Measurements from ENCODE around the gene MOB1A. TPM values are rescaled to one million over a fixed set of nuclear protein-coding genes. Genes with fewer than 3 reads are reported as not detected.

Gene MOB1A
- polyA plus RNA-seq, 1 donor (not counting 4 experiments of a cell fraction or from before 2014, with no cell fraction given): 92.4 TPM

DNA sequence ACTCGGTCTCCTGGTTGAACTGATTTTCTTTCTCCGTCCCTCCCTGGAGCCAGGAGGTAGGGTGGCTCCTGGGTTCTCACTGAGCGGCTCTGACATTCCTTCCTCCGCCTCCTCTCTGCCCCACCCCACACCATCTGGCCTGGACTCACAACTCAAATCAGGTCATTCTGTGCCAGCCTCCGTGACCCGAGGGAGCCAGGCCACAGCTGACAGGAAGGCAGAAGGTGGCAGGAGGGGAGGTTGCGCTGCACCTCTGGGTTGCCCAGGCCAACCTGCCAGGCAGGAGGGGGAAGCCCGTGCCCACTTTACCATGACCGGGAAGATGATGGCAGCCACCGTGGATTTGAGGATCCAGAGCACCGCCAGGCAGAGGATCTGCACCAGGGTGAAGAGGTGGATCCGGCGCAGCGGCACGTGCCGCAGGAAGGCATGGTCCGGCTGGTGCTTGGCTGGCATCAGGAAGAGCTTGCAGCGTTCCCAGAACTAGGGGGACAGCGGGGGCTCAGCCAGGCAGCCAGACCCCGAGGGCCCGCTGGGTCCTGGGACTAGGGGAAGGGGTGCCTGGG, 48.1 kb upstream of the MOB1A start:
- no peak for DNase-seq (ENCODE audit: low read depth, low spot score)
- Histone ChIP-seq H3K9ac (ENCODE audit: control insufficient read depth, extremely low read depth, insufficient read depth, low read length) (no peak overlapping the region), H3K4me3 (ENCODE audit: control insufficient read depth in 2 of 3, extremely low read depth in 1 of 3, insufficient read depth in 2 of 3, low read depth in 1 of 3, low read length in 3 of 3) (peak overlapping the region in 1 of 3 experiments; percentile 4), H3K36me3 (ENCODE audit: control insufficient read depth in 2 of 2, extremely low read depth in 1 of 2, insufficient read depth in 2 of 2, low read length in 2 of 2) (no peaks in the 10 kb centered on the region), H3K9me3 (ENCODE audit: control insufficient read depth, low read depth, low read length) (no peaks in the 10 kb centered on the region), H2AFZ (ENCODE audit: control insufficient read depth, low read length) (peak overlapping the region; percentile 76), H3K4me2 (ENCODE audit: control insufficient read depth, extremely low read depth, insufficient read depth, low read depth, low read length) (peak overlapping the region; percentile 44), H3K4me1 (ENCODE audit: control insufficient read depth, extremely low read depth, insufficient read depth, low read length) (peaks cover 18% of the 10 kb centered on the region), H3K79me2 (ENCODE audit: control insufficient read depth, insufficient read depth, low read length) (no peaks in the 10 kb centered on the region), H3K27ac (ENCODE audit: control insufficient read depth, insufficient read depth, low read length) (no peak overlapping the region), H3K27me3 (ENCODE audit: control insufficient read depth, extremely low read depth, insufficient read depth, low read length) (peaks cover 7% of the 10 kb centered on the region), H3K9me1 (ENCODE audit: control insufficient read depth, extremely low read depth, insufficient read depth, low read length) (no peaks in the 10 kb centered on the region), H4K20me1 (ENCODE audit: control insufficient read depth, extremely low read depth, insufficient read depth, low read length) (peaks cover 3% of the 10 kb centered on the region)
- FAIRE-seq: no peak
- dilution Hi-C loops (cut with MboI; ENCODE audit: extremely low pct_ligation_motif_present, low sequenced_read_pairs): no loop called here
- TF ChIP-seq, protein P1, sequence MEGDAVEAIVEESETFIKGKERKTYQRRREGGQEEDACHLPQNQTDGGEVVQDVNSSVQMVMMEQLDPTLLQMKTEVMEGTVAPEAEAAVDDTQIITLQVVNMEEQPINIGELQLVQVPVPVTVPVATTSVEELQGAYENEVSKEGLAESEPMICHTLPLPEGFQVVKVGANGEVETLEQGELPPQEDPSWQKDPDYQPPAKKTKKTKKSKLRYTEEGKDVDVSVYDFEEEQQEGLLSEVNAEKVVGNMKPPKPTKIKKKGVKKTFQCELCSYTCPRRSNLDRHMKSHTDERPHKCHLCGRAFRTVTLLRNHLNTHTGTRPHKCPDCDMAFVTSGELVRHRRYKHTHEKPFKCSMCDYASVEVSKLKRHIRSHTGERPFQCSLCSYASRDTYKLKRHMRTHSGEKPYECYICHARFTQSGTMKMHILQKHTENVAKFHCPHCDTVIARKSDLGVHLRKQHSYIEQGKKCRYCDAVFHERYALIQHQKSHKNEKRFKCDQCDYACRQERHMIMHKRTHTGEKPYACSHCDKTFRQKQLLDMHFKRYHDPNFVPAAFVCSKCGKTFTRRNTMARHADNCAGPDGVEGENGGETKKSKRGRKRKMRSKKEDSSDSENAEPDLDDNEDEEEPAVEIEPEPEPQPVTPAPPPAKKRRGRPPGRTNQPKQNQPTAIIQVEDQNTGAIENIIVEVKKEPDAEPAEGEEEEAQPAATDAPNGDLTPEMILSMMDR (optimal IDR thresholded peaks at IDR 0.05 in 1 of 3, IDR thresholded peaks at IDR 0.05 in 1 of 3, conservative IDR thresholded peaks at IDR 0.05 in 1 of 3; ENCODE audit: extremely low read depth in 1 of 3, insufficient read depth in 2 of 3, low read length in 3 of 3): no peak
- no peak for TF ChIP-seq EZH2 (IDR thresholded peaks at IDR 0.05; ENCODE audit: low read length)

DNA sequence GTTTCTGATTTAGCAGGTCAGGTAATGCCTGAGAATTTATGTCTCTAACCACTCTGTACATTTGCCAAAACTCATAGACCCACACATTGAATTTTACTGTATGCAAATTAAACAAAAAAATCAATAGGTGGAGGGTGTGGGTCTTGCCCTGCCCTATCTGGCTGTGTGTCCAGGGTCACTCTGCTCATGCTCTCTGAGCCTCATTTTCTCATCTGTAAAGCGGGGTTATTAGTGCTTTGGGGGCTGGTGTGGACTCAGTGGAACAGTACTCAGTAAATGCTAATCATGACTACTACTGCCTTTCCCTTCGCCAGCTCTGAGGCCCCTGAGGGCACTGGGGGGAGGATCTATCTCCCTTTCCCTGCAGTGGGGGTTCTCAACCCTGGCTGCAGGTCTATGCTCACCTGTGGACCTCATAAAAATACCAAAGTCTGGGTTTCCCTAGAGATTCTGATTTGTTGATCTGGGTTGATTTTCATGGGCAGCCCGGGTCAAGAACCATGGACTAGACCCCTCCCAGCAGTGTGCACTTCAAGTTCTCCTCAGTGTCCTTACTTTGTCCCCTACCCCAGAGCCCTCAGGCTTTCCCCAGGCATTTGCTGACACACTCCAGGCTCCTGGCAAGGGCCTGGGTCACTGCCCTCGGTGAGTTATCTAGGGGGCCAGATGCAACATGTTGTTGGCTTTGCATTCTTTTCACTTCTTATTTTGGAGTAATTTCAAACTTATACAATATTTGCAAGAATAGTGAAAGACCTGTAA, 47.2 kb upstream of the MOB1A start:
- no peaks in the 10 kb centered on the region for H3K9me1 ChIP-seq (ENCODE audit: control insufficient read depth, extremely low read depth, insufficient read depth, low read length)
- dilution Hi-C loops (cut with MboI; ENCODE audit: extremely low pct_ligation_motif_present, low sequenced_read_pairs): no loop called here
- H3K4me3 ChIP-seq (ENCODE audit: control insufficient read depth in 2 of 3, extremely low read depth in 1 of 3, insufficient read depth in 2 of 3, low read depth in 1 of 3, low read length in 3 of 3): no peak overlapping the region
- H4K20me1 ChIP-seq (ENCODE audit: control insufficient read depth, extremely low read depth, insufficient read depth, low read length): peaks cover 3% of the 10 kb centered on the region
- no peak overlapping the region for H3K9ac ChIP-seq (ENCODE audit: control insufficient read depth, extremely low read depth, insufficient read depth, low read length)
- H3K36me3 ChIP-seq (ENCODE audit: control insufficient read depth in 2 of 2, extremely low read depth in 1 of 2, insufficient read depth in 2 of 2, low read length in 2 of 2): peaks cover 0 to 4% of the 10 kb centered on the region in 2 experiments
- no peak for DNase-seq (ENCODE audit: low read depth, low spot score)
- FAIRE-seq: no peak
- no peaks in the 10 kb centered on the region for H3K9me3 ChIP-seq (ENCODE audit: control insufficient read depth, low read depth, low read length)
- no peaks in the 10 kb centered on the region for H3K79me2 ChIP-seq (ENCODE audit: control insufficient read depth, insufficient read depth, low read length)
- peak overlapping the region; percentile 44 for H3K4me2 ChIP-seq (ENCODE audit: control insufficient read depth, extremely low read depth, insufficient read depth, low read depth, low read length)
- H2AFZ ChIP-seq (ENCODE audit: control insufficient read depth, low read length): no peak overlapping the region
- H3K4me1 ChIP-seq (ENCODE audit: control insufficient read depth, extremely low read depth, insufficient read depth, low read length): peaks cover 18% of the 10 kb centered on the region
- H3K27me3 ChIP-seq (ENCODE audit: control insufficient read depth, extremely low read depth, insufficient read depth, low read length): peaks cover 7% of the 10 kb centered on the region
- no peak overlapping the region for H3K27ac ChIP-seq (ENCODE audit: control insufficient read depth, insufficient read depth, low read length)
- TF ChIP-seq, protein P1 (optimal IDR thresholded peaks at IDR 0.05 in 1 of 3, IDR thresholded peaks at IDR 0.05 in 1 of 3, conservative IDR thresholded peaks at IDR 0.05 in 1 of 3; ENCODE audit: extremely low read depth in 1 of 3, insufficient read depth in 2 of 3, low read length in 3 of 3): no peak
- TF ChIP-seq EZH2 (IDR thresholded peaks at IDR 0.05; ENCODE audit: low read length): no peak

Data from keratinocyte (primary cell).